ENCODE data around the gene IPO11. TPM values are rescaled to one million over a fixed set of nuclear protein-coding genes. Genes with fewer than 3 reads are reported as not detected.

IPO11 gene
- total RNA-seq, 1 donor from 2014 or later, result 34.5 TPM

DNA sequence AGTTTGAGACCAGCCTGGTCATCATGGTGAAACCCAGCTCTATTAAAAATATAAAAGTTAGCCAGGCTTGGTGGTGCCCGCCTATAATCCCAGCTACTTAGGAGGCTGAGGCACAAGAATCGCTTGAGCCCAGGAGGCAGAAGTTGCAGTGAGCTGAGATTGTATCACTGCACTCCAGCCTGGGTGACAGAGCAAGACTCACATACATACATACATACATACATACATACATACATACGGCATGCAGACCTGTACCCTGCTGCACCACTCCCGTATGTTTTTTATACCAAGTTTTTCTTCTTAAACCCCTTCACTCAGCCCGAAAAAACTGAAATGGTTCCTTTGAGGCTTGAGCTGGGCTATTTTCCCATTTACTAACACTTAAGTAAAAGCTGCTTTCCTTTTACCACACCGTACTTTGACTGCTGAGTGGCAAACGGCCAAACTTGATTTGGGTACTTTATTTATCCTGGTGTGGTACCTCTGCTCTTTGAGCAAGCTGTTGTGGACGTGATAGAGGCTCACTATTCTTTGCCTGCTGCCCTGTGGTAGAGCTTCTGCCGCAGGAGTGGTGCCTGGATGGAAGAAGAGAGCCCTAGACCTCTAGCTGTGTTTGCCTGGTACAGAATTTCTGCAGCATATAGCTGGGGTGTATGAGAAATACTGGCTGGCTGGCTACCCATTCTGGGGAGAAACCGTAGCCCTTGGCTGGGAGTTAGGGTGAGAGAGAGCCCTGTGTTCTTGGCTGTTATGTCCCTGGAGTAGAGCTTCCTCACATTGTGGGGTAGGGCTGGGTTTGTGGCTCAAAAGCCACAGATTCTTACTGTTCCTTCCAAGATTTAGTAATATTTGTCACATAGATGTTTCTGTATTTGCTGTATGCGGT lies 19.4 kb downstream of the IPO11 start:
- DNase-seq (ENCODE audit: missing footprints), result no peak
- intact Hi-C loops (cut with DNase I), result loop anchor here (2.0 kb wide), 1 partner anchor 29 kb away; the partner anchor contains the start of gene DIMT1
- peak; percentile 85 for ATAC-seq

- DNase-seq (ENCODE audit: missing footprints) (no peak), ATAC-seq (peak; percentile 51)
- intact Hi-C loops (cut with DNase I), result loop anchor here (2.0 kb wide), 1 partner anchor 30 kb away; the partner anchor contains the start of gene DIMT1
These were observed 20.1 kb downstream of the IPO11 start for GRCh38 chr5:62432621-62433064.

GRCh38 chr5:62448528-62448927 lies 36.0 kb downstream of the IPO11 start:
- intact Hi-C loops (cut with DNase I), result no loop called here
- no peak for DNase-seq (ENCODE audit: missing footprints)
- ATAC-seq, result no peak

DNA sequence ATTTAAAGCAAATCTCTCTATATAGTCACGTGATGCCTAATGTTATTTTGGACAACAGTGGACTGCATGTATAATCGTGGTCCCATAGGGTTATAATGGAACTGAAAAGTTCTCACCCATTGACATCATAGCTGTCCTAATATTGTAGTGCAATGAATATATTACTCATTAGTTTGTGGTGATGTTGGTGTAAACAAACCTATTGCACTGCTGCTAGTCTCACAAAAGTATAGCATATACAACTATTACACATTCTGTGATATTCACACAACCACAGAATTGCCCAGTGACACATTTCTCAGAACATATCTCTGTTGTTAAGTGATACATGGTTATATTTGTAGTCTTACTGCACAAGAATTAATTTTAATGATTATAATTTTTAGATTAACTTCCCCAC lies 37.7 kb downstream of the IPO11 start:
- intact Hi-C loops (cut with DNase I), result no loop called here
- ATAC-seq, result no peak
- no peak for DNase-seq (ENCODE audit: missing footprints)

- ATAC-seq (no peak), DNase-seq (ENCODE audit: missing footprints) (no peak)
- intact Hi-C loops (cut with DNase I), result no loop called here
These were observed 44.5 kb downstream of the IPO11 start for GRCh38 chr5:62457071-62457470.

- ATAC-seq, result no peak
- intact Hi-C loops (cut with DNase I), result loop anchor here (2.0 kb wide), 1 partner anchor 318 kb away; no protein-coding TSS in a partner anchor
- no peak for DNase-seq (ENCODE audit: missing footprints)
These were observed 48.0 kb downstream of the IPO11 start for GRCh38 chr5:62460578-62460983.

DNA sequence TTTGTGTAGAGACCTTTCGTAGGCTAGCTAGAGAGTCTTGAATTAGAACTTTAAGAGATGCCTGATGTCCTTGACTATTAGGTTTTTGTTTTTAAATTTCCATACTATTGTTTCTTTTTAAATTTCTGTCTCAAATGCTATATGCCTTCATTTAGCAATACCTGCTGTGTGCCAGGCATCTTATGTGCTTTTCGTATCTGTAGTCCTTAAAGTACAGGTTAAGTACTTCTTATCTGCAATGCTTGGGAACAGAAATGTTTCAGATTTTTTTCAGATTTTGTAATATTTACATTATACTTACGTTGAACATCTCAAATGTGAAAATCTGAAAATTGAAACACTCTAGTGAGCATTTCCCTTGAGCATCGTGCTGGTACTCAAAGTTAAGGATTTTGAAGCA lies 49.0 kb downstream of the IPO11 start:
- intact Hi-C loops (cut with DNase I), result loop anchor here (2.0 kb wide), 1 partner anchor 317 kb away; no protein-coding TSS in a partner anchor
- DNase-seq (ENCODE audit: missing footprints) (no peak), ATAC-seq (no peak)

GRCh38 chr5:62465985-62466925 lies 53.7 kb downstream of the IPO11 start:
- ATAC-seq (no peak), DNase-seq (ENCODE audit: missing footprints) (no peak)
- intact Hi-C loops (cut with DNase I), result no loop called here

- no peak for DNase-seq (ENCODE audit: missing footprints)
- ATAC-seq, result no peak
- intact Hi-C loops (cut with DNase I), result no loop called here
These were observed 60.6 kb downstream of the IPO11 start for GRCh38 chr5:62473209-62473608.

DNA sequence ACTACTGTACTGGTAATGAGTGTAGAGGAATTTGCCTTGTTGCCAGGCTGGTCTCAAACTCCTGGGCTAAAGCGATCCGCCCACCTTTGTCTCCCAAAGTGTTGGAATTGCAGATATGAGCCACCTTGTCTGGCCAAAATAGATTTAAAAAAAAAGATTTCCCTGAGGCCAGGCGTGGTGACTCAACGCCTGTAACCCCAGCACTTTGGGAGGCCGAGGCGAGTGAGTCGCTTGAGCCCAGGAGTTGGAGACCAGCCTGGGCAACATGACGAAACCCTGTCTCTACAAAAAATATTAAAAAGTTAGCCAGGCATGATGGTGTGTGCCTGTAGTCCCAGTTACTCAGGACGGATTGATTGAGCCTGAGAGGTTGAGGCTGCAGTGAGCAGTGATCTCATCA lies 62.5 kb downstream of the IPO11 start:
- no peak for DNase-seq (ENCODE audit: missing footprints)
- no peak for ATAC-seq
- intact Hi-C loops (cut with DNase I), result no loop called here

DNA sequence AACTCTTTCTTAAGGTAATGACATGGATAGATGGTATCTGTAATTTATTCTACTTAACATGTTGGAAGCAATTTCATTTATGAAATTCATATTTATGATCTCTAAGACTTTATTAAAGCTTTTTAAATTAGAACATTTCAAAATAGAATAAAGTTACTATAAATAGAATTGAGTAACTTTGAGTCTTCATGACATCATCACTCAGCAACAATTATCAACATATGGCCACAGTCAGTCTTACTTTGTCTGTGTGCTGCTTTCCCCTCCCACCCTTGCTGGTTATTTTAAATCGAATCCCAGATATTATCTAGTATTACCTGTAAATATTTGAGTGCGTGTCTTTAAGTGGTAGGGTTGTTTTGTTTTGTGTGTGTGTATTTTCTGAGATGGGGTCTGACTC lies 65.2 kb downstream of the IPO11 start:
- ATAC-seq, result no peak
- no peak for DNase-seq (ENCODE audit: missing footprints)
- intact Hi-C loops (cut with DNase I), result no loop called here

DNA sequence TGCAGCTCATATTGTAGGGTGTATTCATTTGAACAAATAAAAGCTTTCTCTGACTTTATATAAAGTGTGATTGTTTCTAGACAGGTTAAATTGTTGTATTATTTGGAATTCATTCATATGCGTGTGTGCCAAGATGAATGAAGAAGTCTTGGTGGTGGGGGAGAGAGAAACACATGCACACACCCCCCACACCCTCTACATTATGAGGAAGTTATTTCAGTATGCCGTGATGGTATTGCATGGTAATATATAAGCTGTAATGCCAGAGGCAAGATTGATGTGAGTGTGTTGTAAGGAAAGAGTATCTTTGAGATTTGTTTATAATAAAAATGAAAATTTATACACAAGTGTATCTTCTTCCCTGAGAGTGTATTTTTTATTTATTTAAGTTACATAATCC lies 71.0 kb downstream of the IPO11 start:
- ATAC-seq (no peak), DNase-seq (ENCODE audit: missing footprints) (no peak)
- intact Hi-C loops (cut with DNase I), result no loop called here

DNA sequence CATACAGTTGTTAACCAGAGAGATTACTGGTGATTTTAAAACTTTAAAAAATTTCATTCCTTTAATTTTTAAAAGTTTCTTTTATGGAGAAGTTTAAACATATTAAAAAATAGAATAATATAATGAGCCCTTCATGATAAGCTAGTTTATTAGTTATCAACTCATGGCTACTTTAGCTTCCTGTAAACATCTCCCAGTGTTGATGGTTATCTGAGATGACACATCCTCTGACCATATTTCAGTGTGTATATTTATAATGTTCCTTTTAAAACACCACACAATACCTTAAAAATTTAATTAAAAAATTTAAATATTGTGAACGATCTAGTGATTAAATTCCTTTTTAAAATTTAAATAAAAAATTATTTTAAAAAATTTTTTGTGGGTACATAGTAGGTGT lies 74.1 kb downstream of the IPO11 start:
- no peak for DNase-seq (ENCODE audit: missing footprints)
- intact Hi-C loops (cut with DNase I), result no loop called here
- no peak for ATAC-seq

DNA sequence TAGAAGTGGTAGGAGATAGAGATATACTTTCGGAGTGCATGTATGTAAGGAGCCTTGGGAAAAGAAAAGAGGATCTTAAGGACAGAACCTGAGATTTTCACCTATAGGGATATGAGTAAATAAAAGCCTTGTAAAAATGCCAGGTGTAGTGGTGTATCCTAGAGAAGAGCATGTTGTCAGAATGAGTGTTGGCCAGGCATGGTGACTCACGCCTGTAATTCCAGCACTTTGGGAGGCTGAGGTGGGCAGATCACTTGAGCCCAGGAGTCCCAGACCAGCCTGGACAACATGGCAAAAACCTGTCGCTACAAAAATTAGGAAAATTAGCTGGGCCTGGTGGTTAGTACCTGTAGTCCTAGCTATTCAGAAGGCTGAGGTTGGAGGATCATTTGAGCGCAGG lies 76.0 kb downstream of the IPO11 start:
- ATAC-seq (no peak), DNase-seq (ENCODE audit: missing footprints) (no peak)
- intact Hi-C loops (cut with DNase I), result no loop called here

DNA sequence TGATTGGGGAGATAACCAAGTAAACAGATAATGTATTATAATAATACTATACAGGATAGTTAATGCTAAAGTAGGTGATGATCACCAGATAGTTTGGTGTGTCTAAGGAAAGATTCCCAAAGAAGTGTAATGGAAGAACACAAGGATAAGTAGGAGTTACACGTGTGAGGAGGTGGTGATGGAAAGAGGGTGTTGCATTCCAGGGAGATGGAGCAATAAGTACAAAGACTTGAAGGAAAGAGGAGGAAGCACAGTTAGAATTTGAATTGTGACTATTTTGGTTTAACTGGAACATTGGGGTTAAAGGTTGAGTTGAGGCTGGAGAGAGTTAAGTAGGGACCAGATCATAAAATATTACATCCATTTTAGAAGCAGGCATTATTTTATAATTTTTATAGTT lies 76.9 kb downstream of the IPO11 start:
- ATAC-seq, result no peak
- no peak for DNase-seq (ENCODE audit: missing footprints)
- intact Hi-C loops (cut with DNase I), result no loop called here

- ATAC-seq (no peak), DNase-seq (ENCODE audit: missing footprints) (no peak)
- intact Hi-C loops (cut with DNase I), result no loop called here
These were observed 82.2 kb downstream of the IPO11 start for GRCh38 chr5:62494772-62495171.

GRCh38 chr5:62496876-62497275 lies 84.3 kb downstream of the IPO11 start:
- ATAC-seq (no peak), DNase-seq (ENCODE audit: missing footprints) (no peak)
- intact Hi-C loops (cut with DNase I), result no loop called here

DNA sequence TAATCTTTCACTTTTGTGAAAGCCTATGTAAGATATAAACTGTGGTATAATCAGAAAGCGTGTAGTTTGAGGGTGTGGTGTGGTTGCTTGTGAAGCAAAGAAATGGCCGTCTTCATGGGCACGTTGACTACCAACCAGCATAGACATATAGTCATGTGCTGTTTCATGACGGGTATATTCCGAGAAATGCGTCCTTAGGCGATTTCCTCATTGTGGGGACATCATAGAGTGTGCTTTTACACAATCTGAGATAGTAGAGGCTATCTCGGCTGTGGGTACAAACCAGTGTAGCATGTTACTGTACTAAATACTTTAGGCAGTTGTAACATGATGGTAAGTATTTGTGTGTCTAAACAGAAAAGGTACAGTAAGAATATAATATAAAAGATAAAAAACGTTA lies 86.4 kb downstream of the IPO11 start:
- intact Hi-C loops (cut with DNase I), result no loop called here
- DNase-seq (ENCODE audit: missing footprints), result no peak
- no peak for ATAC-seq

DNA sequence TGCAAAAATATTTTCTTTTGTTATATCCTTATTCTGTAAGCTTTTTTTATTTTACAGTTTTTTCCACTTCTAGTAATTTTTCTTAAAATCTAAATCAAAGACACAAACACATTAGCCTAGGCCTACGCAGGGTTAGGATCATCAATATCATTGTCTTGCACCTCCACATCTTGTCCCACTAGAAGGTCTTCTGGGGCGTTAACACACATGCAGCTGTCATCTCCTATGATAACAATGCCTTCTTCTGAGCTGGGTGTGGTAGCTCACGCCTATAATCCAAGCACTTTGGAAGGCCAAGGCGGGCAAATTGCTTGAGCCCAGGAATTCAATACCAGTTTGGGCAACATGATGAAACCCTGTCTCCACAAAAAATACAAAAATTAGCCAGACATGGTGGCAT lies 87.2 kb downstream of the IPO11 start:
- intact Hi-C loops (cut with DNase I), result no loop called here
- DNase-seq (ENCODE audit: missing footprints) (no peak), ATAC-seq (no peak)

Data from Right ventricle myocardium inferior (tissue), 1 donor.